HepG2 (cell line): ENCODE data around the gene CRTC2. TPM values are rescaled to one million over a fixed set of nuclear protein-coding genes. Genes with fewer than 3 reads are reported as not detected.

Experiments used
- ARNT ChIP-seq: fragments of 450-650 bp; IDR thresholded peaks from 2 replicates; pipeline ENCODE4 v1.6.1; 2017
- ATF4 ChIP-seq, 2 experiments: fragments of 450-650 bp in 1 of 2; sonication (generic) in 1 of 2; formaldehyde crosslinking; IDR thresholded peaks; 2 replicates each; pipeline versions ENCODE4 v1.5.0 to v1.8.0; 2020 to 2022; ENCODE audit warnings: mild to moderate bottlenecking in 1 of 2, missing genetic modification reagents in 1 of 2
- CBX5 ChIP-seq: sonication (generic); formaldehyde crosslinking; IDR thresholded peaks from 2 replicates; pipeline ENCODE4 v1.4.0; 2020; ENCODE audit warnings: missing genetic modification reagents, borderline replicate concordance
- FOSL1 ChIP-seq: sonication (generic); formaldehyde crosslinking; IDR thresholded peaks from 2 replicates; pipeline ENCODE4 v1.9.0; 2021; ENCODE audit warnings: missing genetic modification reagents, borderline replicate concordance
- FOXA1 ChIP-seq, 2 experiments: fragments of 450-650 bp in 1 of 2; sonication (generic) in 1 of 2; formaldehyde crosslinking in 1 of 2; IDR thresholded peaks; 2 replicates each; pipeline versions ENCODE4 v1.4.0 to v1.6.1; 2016 to 2020; ENCODE audit warnings: missing genetic modification reagents in 1 of 2
- HIVEP1 ChIP-seq: sonication (generic); formaldehyde crosslinking; IDR thresholded peaks from 2 replicates; pipeline ENCODE4 v1.4.0; 2020; ENCODE audit warnings: mild to moderate bottlenecking, missing genetic modification reagents
- IRF1 ChIP-seq: sonication (generic); formaldehyde crosslinking; IDR thresholded peaks from 2 replicates; pipeline ENCODE4 v1.4.0; 2020; ENCODE audit warnings: low read depth, mild to moderate bottlenecking, missing genetic modification reagents
- MEIS1 ChIP-seq: sonication (generic); formaldehyde crosslinking; IDR thresholded peaks from 2 replicates; pipeline ENCODE4 v1.9.0; 2021; ENCODE audit warnings: mild to moderate bottlenecking, missing genetic modification reagents, moderate library complexity, borderline replicate concordance
- POLR2AphosphoS2 ChIP-seq: IDR thresholded peaks from 2 replicates; pipeline ENCODE4 v1.6.1; 2011; ENCODE audit warnings: low read depth, low read length, improper control_type of control experiment
- SMAD3 ChIP-seq: sonication (generic); formaldehyde crosslinking; IDR thresholded peaks from 2 replicates; pipeline ENCODE4 v1.4.0; 2020; ENCODE audit warnings: missing genetic modification reagents
- ZBTB10 ChIP-seq: sonication (generic); formaldehyde crosslinking; IDR thresholded peaks from 2 replicates; pipeline ENCODE4 v1.4.0; 2020; ENCODE audit warnings: missing genetic modification reagents, borderline replicate concordance
- ZNF138 ChIP-seq: sonication (generic); formaldehyde crosslinking; IDR thresholded peaks from 2 replicates; pipeline ENCODE4 v1.5.0; 2020; ENCODE audit warnings: mild to moderate bottlenecking, low read depth, missing genetic modification reagents
- ZNF776 ChIP-seq: sonication (generic); formaldehyde crosslinking; IDR thresholded peaks from 2 replicates; pipeline ENCODE4 v1.4.0; 2020; ENCODE audit warnings: mild to moderate bottlenecking, missing genetic modification reagents
- ZZZ3 ChIP-seq: sonication (generic); formaldehyde crosslinking; IDR thresholded peaks from 2 replicates; pipeline ENCODE4 v1.4.0; 2020; ENCODE audit warnings: missing genetic modification reagents, mild to moderate bottlenecking, borderline replicate concordance
- polyA plus RNA-seq, 8 experiments: library from polyadenylated mRNA; depleted of rRNA in 3 of 8; stranded (reverse) in 7 of 8; unstranded in 1 of 8; fragments of >200 nt; fragmentation: Illumina TruSeq in 4 of 8; extraction: Trizol in 4 of 8; gene quantifications; 2 replicates each; pipeline versions ENCODE4 v1.2.1 to v1.2.3, GENCODE V29; 2011 to 2016; ENCODE audit warnings: low read depth in 4 of 8, missing spikeins in 1 of 8, mixed read lengths in 1 of 8; ENCODE audit not compliant: insufficient read depth in 1 of 8
- total RNA-seq, 5 experiments: library from RNA; depleted of rRNA; stranded (reverse); fragments of >200 nt; fragmentation: Illumina TruSeq; extraction: Trizol; gene quantifications; 2 replicates each; pipeline ENCODE4 v1.2.3, GENCODE V29; 2016; ENCODE audit warnings: low read depth in 1 of 5
- TF ChIP-seq, protein P1 (sequence below): sonication (generic); formaldehyde crosslinking; IDR thresholded peaks from 2 replicates; pipeline ENCODE4 v1.8.0; 2022; ENCODE audit warnings: missing genetic modification reagents, mild to moderate bottlenecking, borderline replicate concordance
- TF ChIP-seq, protein P2 (sequence below): sonication (generic); formaldehyde crosslinking; IDR thresholded peaks from 2 replicates; pipeline ENCODE4 v1.4.0; 2020; ENCODE audit warnings: mild to moderate bottlenecking, low read depth, missing genetic modification reagents
- TF ChIP-seq, protein P3 (sequence below): sonication (generic); formaldehyde crosslinking; IDR thresholded peaks from 2 replicates; pipeline ENCODE4 v1.8.1; 2023; ENCODE audit warnings: missing genetic modification reagents, inconsistent platforms, borderline replicate concordance
- TF ChIP-seq, protein P4 (sequence below): fragments of 450-650 bp; IDR thresholded peaks from 2 replicates; pipeline ENCODE4 v1.6.1; 2017; ENCODE audit warnings: mild to moderate bottlenecking

The CRTC2 gene
- total and polyA plus RNA-seq, 2 of the 13 experiments (the other 11 are each of a cell fraction or from before 2014, with no cell fraction given), result 6.1 to 26.7 TPM

GRCh38 chr1:153946622-153947241, 11.7 kb downstream of the CRTC2 start, which contains the start of gene DENND4B (continued):
- no peak for TF ChIP-seq IRF1 (CRISPR knock-in tag)
- TF ChIP-seq, protein P1, sequence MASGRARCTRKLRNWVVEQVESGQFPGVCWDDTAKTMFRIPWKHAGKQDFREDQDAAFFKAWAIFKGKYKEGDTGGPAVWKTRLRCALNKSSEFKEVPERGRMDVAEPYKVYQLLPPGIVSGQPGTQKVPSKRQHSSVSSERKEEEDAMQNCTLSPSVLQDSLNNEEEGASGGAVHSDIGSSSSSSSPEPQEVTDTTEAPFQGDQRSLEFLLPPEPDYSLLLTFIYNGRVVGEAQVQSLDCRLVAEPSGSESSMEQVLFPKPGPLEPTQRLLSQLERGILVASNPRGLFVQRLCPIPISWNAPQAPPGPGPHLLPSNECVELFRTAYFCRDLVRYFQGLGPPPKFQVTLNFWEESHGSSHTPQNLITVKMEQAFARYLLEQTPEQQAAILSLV (CRISPR knock-in tag), result no peak
- no peak for TF ChIP-seq ARNT
- TF ChIP-seq ZNF776, result no peak
- TF ChIP-seq MEIS1 (CRISPR knock-in tag), result no peak
- peak in 1 of 2 experiments; percentile 14; a peak in 1 of 4 replicates for TF ChIP-seq ATF4 (CRISPR knock-in tag; IDR thresholded peaks at IDR 0.05)
- TF ChIP-seq SMAD3 (CRISPR knock-in tag), result peak; percentile 53; the same call in 1 of the 2 replicates
- TF ChIP-seq, protein P2, sequence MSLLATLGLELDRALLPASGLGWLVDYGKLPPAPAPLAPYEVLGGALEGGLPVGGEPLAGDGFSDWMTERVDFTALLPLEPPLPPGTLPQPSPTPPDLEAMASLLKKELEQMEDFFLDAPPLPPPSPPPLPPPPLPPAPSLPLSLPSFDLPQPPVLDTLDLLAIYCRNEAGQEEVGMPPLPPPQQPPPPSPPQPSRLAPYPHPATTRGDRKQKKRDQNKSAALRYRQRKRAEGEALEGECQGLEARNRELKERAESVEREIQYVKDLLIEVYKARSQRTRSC (CRISPR knock-in tag), result no peak
- no peak for TF ChIP-seq HIVEP1 (CRISPR knock-in tag)
- TF ChIP-seq, protein P3, sequence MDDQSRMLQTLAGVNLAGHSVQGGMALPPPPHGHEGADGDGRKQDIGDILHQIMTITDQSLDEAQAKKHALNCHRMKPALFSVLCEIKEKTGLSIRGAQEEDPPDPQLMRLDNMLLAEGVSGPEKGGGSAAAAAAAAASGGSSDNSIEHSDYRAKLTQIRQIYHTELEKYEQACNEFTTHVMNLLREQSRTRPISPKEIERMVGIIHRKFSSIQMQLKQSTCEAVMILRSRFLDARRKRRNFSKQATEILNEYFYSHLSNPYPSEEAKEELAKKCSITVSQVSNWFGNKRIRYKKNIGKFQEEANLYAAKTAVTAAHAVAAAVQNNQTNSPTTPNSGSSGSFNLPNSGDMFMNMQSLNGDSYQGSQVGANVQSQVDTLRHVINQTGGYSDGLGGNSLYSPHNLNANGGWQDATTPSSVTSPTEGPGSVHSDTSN (CRISPR knock-in tag), result no peak
- TF ChIP-seq CBX5, result peak; percentile 37; the same call in 1 of the 2 replicates
- no peak for TF ChIP-seq ZBTB10 (CRISPR knock-in tag)
- no peak for TF ChIP-seq FOSL1 (CRISPR knock-in tag)
- TF ChIP-seq, protein P4, sequence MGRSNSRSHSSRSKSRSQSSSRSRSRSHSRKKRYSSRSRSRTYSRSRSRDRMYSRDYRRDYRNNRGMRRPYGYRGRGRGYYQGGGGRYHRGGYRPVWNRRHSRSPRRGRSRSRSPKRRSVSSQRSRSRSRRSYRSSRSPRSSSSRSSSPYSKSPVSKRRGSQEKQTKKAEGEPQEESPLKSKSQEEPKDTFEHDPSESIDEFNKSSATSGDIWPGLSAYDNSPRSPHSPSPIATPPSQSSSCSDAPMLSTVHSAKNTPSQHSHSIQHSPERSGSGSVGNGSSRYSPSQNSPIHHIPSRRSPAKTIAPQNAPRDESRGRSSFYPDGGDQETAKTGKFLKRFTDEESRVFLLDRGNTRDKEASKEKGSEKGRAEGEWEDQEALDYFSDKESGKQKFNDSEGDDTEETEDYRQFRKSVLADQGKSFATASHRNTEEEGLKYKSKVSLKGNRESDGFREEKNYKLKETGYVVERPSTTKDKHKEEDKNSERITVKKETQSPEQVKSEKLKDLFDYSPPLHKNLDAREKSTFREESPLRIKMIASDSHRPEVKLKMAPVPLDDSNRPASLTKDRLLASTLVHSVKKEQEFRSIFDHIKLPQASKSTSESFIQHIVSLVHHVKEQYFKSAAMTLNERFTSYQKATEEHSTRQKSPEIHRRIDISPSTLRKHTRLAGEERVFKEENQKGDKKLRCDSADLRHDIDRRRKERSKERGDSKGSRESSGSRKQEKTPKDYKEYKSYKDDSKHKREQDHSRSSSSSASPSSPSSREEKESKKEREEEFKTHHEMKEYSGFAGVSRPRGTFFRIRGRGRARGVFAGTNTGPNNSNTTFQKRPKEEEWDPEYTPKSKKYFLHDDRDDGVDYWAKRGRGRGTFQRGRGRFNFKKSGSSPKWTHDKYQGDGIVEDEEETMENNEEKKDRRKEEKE, result no peak
- TF ChIP-seq FOXA1 (IDR thresholded peaks at IDR 0.05), result no peak
- TF ChIP-seq FOXA1 (CRISPR knock-in tag; IDR thresholded peaks at IDR 0.05), result no peak
- TF ChIP-seq ZNF138 (CRISPR knock-in tag), result 0 out of 2 replicates have a peak, but pooled peaks have one; percentile 72
- TF ChIP-seq POLR2AphosphoS2, result no peak
- TF ChIP-seq ZZZ3 (CRISPR knock-in tag), result peak; percentile 70; the same call in 1 of the 2 replicates
